Esophagus muscularis mucosa (tissue), 4 donors: ENCODE data around the gene SH3RF3. TPM values are rescaled to one million over a fixed set of nuclear protein-coding genes. Genes with fewer than 3 reads are reported as not detected.

Source experiments
- DNase-seq: peaks from one replicate; pipeline ENCODE4 v3.0.0-alpha.2; 2017; ENCODE audit errors: extremely low spot score
- H3K27ac ChIP-seq, 4 donors: fragments of 200-600 bp; sonication (generic); replicated peaks in 1 of 4; 1 replicate in 3 of 4; 2 replicates in 1 of 4; pipeline ENCODE4 v1.5.1; 2016 to 2019; ENCODE audit warnings: mild to moderate bottlenecking in 1 of 4
- H3K27me3 ChIP-seq, 4 donors: fragments of 200-600 bp; sonication (generic); one replicate each; pipeline versions ENCODE4 v1.5.1 to v1.6.0; 2016 to 2019
- H3K36me3 ChIP-seq, 4 donors: fragments of 200-600 bp; sonication (generic); one replicate each; pipeline ENCODE4 v1.5.1; 2016 to 2019
- H3K4me1 ChIP-seq, 4 donors: fragments of 200-600 bp; sonication (generic); one replicate each; pipeline ENCODE4 v1.5.1; 2016 to 2019
- H3K4me3 ChIP-seq, 4 donors: fragments of 200-600 bp; sonication (generic); 1 replicate in 2 of 4; 2 replicates in 2 of 4; pipeline ENCODE4 v1.5.1; 2016 to 2019; ENCODE audit warnings: mild to moderate bottlenecking in 4 of 4, moderate library complexity in 1 of 4
- H3K9me3 ChIP-seq, 4 donors: fragments of 200-600 bp; sonication (generic); 1 replicate in 3 of 4; 2 replicates in 1 of 4; pipeline ENCODE4 v1.5.1; 2016 to 2019
- CTCF ChIP-seq, 3 experiments: fragments of 200-600 bp in 2 of 3; fragments of 450-650 bp in 1 of 3; sonication (generic) in 2 of 3; IDR thresholded peaks; one replicate each; pipeline ENCODE4 v1.5.1; 2017 to 2019; ENCODE audit warnings: antibody characterized with exemption in 3 of 3, mild to moderate bottlenecking in 2 of 3, moderate library complexity in 1 of 3
- EP300 ChIP-seq: sonication (generic); formaldehyde crosslinking; IDR thresholded peaks from one replicate; pipeline ENCODE4 v1.6.1; 2017; ENCODE audit warnings: antibody characterized with exemption
- POLR2A ChIP-seq: fragments of 450-650 bp; IDR thresholded peaks from one replicate; pipeline ENCODE4 v1.6.1; 2017; ENCODE audit warnings: antibody characterized with exemption, moderate library complexity, mild to moderate bottlenecking, low read depth
- POLR2AphosphoS5 ChIP-seq, 2 donors: sonication (generic); formaldehyde crosslinking; IDR thresholded peaks; one replicate each; pipeline ENCODE4 v1.6.1; 2017; ENCODE audit warnings: antibody characterized with exemption in 2 of 2
- WGBS: methylation state at CpG from one replicate; pipeline ENCODE4 v1.1.5; 2018; 5-methylcytosine and 5-hydroxymethylcytosine counted together
- intact Hi-C: fragments of 100-400 bp; cut with DNase I; formaldehyde crosslinking; loops from one replicate; pipeline ENCODE4 v1.15.1; 2023
- total RNA-seq, 4 donors: library from RNA; depleted of rRNA; stranded (reverse); fragments of >200 nt; gene quantifications; one replicate each; pipeline versions ENCODE4 v1.1.0 to v1.2.1, GENCODE V29; 2016

The SH3RF3 gene
- total RNA-seq, 4 donors from 2014 or later = 6.3 to 17.5 (median 11.3) TPM

DNA sequence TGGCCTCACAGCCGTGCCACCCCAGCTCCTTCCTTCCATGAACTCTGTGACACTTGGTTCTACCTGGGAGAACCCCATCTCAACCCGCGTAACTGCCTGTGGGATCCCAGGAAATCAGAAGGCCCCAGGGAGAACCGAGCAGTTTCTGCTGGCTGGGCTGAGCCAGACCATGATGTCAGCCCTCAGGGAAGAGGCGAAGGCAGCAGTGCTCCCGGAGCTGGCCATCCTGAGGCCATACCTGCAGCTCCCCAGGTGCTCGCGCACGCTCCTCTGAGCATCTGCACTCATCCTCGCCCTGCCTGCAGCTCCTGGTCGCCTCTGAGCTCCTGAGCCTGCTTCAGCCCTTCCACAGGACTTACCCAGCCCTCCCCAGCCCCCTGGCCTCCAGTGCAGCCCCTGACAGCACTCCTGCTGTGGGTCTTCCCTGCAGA lies 298.7 kb downstream of the SH3RF3 start:
- Histone ChIP-seq H3K9me3 (no peaks in the 10 kb centered on the region), H3K36me3 (peaks cover 0 to 5% (median 0%) of the 10 kb centered on the region in 4 donors), H3K4me3 (no peak overlapping the region), H3K27me3 (no peaks in the 10 kb centered on the region), H3K4me1 (peaks cover 0 to 18% (median 16%) of the 10 kb centered on the region in 4 donors), H3K27ac (no peak overlapping the region)
- TF ChIP-seq POLR2A (no peak), CTCF (IDR thresholded peaks at IDR 0.05) (no peak), POLR2AphosphoS5 (IDR thresholded peaks at IDR 0.05) (no peak), EP300 (no peak)
- WGBS = 93% methylated on average over 7 of the region's 11 CpGs
- intact Hi-C loops = no loop called here
- DNase-seq = no peak

DNA sequence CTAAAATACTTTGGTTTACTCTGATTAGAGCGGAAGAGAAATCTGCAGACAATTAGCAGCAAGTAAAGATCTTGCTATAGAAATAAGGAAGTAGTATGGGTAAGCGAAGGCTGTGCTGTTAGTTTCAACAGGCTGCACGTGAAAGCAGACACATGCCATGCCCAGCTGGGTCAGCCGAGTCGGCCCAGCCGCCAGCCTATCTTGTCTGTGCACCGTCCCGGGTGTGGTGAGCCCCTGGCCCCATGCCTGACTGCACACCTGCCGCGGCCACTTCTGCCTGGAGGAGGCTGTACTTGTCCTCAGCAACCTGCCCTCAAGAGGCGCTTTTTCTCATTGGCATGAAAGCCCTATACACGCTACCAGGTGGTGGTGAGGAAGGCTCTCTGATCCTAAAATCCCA lies 299.3 kb downstream of the SH3RF3 start:
- Histone ChIP-seq H3K27ac (no peak overlapping the region), H3K27me3 (no peaks in the 10 kb centered on the region), H3K4me3 (no peak overlapping the region), H3K4me1 (peaks cover 0 to 18% (median 16%) of the 10 kb centered on the region in 4 donors), H3K9me3 (no peaks in the 10 kb centered on the region), H3K36me3 (peaks cover 0 to 5% (median 1%) of the 10 kb centered on the region in 4 donors)
- TF ChIP-seq POLR2AphosphoS5 (IDR thresholded peaks at IDR 0.05) = no peak
- TF ChIP-seq CTCF (IDR thresholded peaks at IDR 0.05) = no peak
- no peak for TF ChIP-seq EP300
- TF ChIP-seq POLR2A = no peak
- intact Hi-C loops = no loop called here
- no peak for DNase-seq
- WGBS = 93% methylated on average over 8 of the region's 12 CpGs

GRCh38 chr2:109428841-109429566 lies 300.0 kb downstream of the SH3RF3 start:
- intact Hi-C loops = no loop called here
- 76% methylated on average over 13 of the region's 19 CpGs for WGBS
- no peaks in the 10 kb centered on the region for H3K9me3 ChIP-seq
- H3K36me3 ChIP-seq = peaks cover 0 to 3% (median under 1%) of the 10 kb centered on the region in 4 donors
- no peak for DNase-seq
- H3K4me3 ChIP-seq = no peak overlapping the region
- TF ChIP-seq POLR2A (no peak), CTCF (IDR thresholded peaks at IDR 0.05) (peak in 1 of 3 experiments; percentile 4)
- H3K27me3 ChIP-seq = no peaks in the 10 kb centered on the region
- H3K4me1 ChIP-seq = peaks cover 0 to 18% (median 16%) of the 10 kb centered on the region in 4 donors
- H3K27ac ChIP-seq = peak overlapping the region in 1 of 4 donors; percentile 3

GRCh38 chr2:109429567-109430328 lies 300.7 kb downstream of the SH3RF3 start:
- TF ChIP-seq CTCF (IDR thresholded peaks at IDR 0.05) = no peak
- no peak for TF ChIP-seq POLR2A
- TF ChIP-seq POLR2AphosphoS5 (IDR thresholded peaks at IDR 0.05) = no peak
- no peak for TF ChIP-seq EP300
- intact Hi-C loops = no loop called here
- peaks cover 0 to 18% (median 16%) of the 10 kb centered on the region in 4 donors for H3K4me1 ChIP-seq

More at GRCh38 chr2:109429567-109430328, 300.7 kb downstream of the SH3RF3 start:
- no peak for DNase-seq
- Histone ChIP-seq H3K36me3 (peaks cover 0 to 6% (median 0%) of the 10 kb centered on the region in 4 donors), H3K9me3 (no peaks in the 10 kb centered on the region), H3K4me3 (no peak overlapping the region), H3K27me3 (no peaks in the 10 kb centered on the region), H3K27ac (peak overlapping the region in 1 of 4 donors; percentile 3)
- WGBS = 93% methylated on average over 9 of the region's 18 CpGs
